MM.1S (cell line): ENCODE results near the gene SSC4D.

Experiments
- EZH2 ChIP-seq: fragments of 300-600 bp; sonication (generic); optimal IDR thresholded peaks from 2 replicates; pipeline ENCODE3; 2017; ENCODE audit warnings: low read depth, mild to moderate bottlenecking, antibody characterized with exemption, low read length, mixed read lengths
- TF ChIP-seq, protein P1 (sequence below): fragments of 300-600 bp; sonication (generic); IDR thresholded peaks from 2 replicates; pipeline ENCODE4 v1.5.1; 2016; ENCODE audit warnings: antibody characterized with exemption, low read length, mixed read lengths

DNA sequence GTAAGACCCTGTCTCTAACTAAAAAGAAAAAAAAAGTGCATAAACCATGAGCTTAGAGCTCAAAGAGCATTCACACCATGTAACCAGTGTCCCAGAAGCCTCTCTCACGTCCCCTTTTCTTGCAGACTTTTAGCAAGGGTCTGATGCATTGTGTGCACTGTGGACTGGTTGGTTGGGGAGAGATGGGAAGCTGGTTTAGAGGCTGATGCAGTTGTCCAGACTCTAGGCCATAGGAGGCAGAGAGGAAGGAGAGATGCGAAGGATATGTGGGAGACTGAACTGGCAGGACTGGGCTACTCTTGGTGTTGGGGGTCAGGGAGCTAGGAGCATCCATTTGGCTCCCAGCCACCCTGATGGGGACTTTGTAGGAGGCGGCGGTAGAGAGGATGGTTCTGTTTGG lies 1.8 kb downstream of the SSC4D start:
- TF ChIP-seq, protein P1, sequence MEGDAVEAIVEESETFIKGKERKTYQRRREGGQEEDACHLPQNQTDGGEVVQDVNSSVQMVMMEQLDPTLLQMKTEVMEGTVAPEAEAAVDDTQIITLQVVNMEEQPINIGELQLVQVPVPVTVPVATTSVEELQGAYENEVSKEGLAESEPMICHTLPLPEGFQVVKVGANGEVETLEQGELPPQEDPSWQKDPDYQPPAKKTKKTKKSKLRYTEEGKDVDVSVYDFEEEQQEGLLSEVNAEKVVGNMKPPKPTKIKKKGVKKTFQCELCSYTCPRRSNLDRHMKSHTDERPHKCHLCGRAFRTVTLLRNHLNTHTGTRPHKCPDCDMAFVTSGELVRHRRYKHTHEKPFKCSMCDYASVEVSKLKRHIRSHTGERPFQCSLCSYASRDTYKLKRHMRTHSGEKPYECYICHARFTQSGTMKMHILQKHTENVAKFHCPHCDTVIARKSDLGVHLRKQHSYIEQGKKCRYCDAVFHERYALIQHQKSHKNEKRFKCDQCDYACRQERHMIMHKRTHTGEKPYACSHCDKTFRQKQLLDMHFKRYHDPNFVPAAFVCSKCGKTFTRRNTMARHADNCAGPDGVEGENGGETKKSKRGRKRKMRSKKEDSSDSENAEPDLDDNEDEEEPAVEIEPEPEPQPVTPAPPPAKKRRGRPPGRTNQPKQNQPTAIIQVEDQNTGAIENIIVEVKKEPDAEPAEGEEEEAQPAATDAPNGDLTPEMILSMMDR: no peak
- TF ChIP-seq EZH2: no peak
